Heart right ventricle (tissue), 16 donors: Measurements from ENCODE around the gene MLYCD. TPM values are rescaled to one million over a fixed set of nuclear protein-coding genes. Genes with fewer than 3 reads are reported as not detected.

Experiments
- ATAC-seq, 8 donors: fragments of 200-7000 bp; cut with Tn5 transposase; one replicate each; pipeline ENCODE4 v1.9.1; 2020; ENCODE audit warnings: mild to moderate bottlenecking in 8 of 8, moderate library complexity in 8 of 8, moderate number of reproducible peaks in 1 of 8
- DNase-seq, 2 donors: peaks; one replicate each; pipeline ENCODE4 v3.0.0-alpha.2; 2020
- H3K27ac ChIP-seq, 10 donors: fragments of 200-600 bp; sonication (generic) in 2 of 10; one replicate each; pipeline versions ENCODE4 v1.5.0 to v1.8.0; 2020 to 2022; ENCODE audit warnings: mild to moderate bottlenecking in 3 of 10
- H3K27me3 ChIP-seq, 7 donors: fragments of 200-600 bp; one replicate each; pipeline ENCODE4 v1.8.0; 2021 to 2022; ENCODE audit warnings: mild to moderate bottlenecking in 2 of 7
- H3K36me3 ChIP-seq, 9 donors: fragments of 200-600 bp; sonication (generic) in 1 of 9; one replicate each; pipeline versions ENCODE4 v1.5.0 to v1.8.0; 2020 to 2022; ENCODE audit warnings: mild to moderate bottlenecking in 2 of 9
- H3K4me1 ChIP-seq, 9 donors: fragments of 200-600 bp; sonication (generic) in 1 of 9; one replicate each; pipeline versions ENCODE4 v1.5.0 to v1.8.0; 2020 to 2022; ENCODE audit warnings: mild to moderate bottlenecking in 4 of 9
- H3K4me3 ChIP-seq, 10 donors: fragments of 200-600 bp; sonication (generic) in 2 of 10; one replicate each; pipeline versions ENCODE4 v1.5.0 to v1.8.0; 2020 to 2022; ENCODE audit warnings: mild to moderate bottlenecking in 7 of 10, moderate library complexity in 2 of 10
- H3K9me3 ChIP-seq, 11 donors: fragments of 200-600 bp in 10 of 11; sonication (generic) in 2 of 11; one replicate each; pipeline versions ENCODE4 v1.5.0 to v1.8.0; 2013 to 2022; ENCODE audit warnings: mild to moderate bottlenecking in 2 of 11, control low read depth in 1 of 11, moderate library complexity in 1 of 11
- WGBS, 2 donors: extraction: QIAGEN DNeasy Blood & Tissue Kit; methylation state at CpG; one replicate each; pipeline ENCODE4 v1.1.7; 2013; ENCODE audit warnings: inconsistent platforms in 1 of 2; 5-methylcytosine and 5-hydroxymethylcytosine counted together
- intact Hi-C, 10 donors: fragments of 100-400 bp; cut with DNase I; formaldehyde crosslinking; loops; one replicate each; pipeline versions ENCODE4 v1.11.1 to v1.14.2; 2022
- polyA plus RNA-seq, 2 donors: library from polyadenylated mRNA; stranded (reverse); fragments of 200-250 nt; gene quantifications; one replicate each; pipeline ENCODE4 v1.2.3, GENCODE V29; 2013
- total RNA-seq, 10 donors: library from RNA; stranded (reverse); fragmentation: NEBNext Ultra II Directional in 3 of 10; extraction: Animal tissue kit (Norgen Biotek cat#: 25700) in 3 of 10; gene quantifications; one replicate each; pipeline versions ENCODE4 v1.2.1 to v1.2.4, GENCODE V29; 2021 to 2023
- TF ChIP-seq, protein P1 (sequence below), 9 donors: fragments of 200-600 bp; sonication (generic) in 2 of 9; IDR thresholded peaks; one replicate each; pipeline versions ENCODE4 v1.5.0 to v1.8.0; 2021 to 2022; ENCODE audit warnings: antibody characterized with exemption in 9 of 9, mild to moderate bottlenecking in 5 of 9, moderate library complexity in 1 of 9
- donor health status: Arrhythmogenic right ventricular cardiomyopathy.
- donor health status: ischemic (EF 13 %, LVEDD 7.1; RV severe dilation, severe dysfunction).
- donor health status: healthy with polysubstance abuse.
- donor health status: DM: no; HTN: yes; CAD: no.
- donor health status: DM: no; HTN: no; CAD: no.
- donor health status: ischemic (EF 25% LVEDD 6.9; RV normal size, moderate dysfunction).
- donor health status: ischemic (EF 25% LVEDD 5.7; RV mildly dilated, moderate dysfunction).
- donor health status: healthy.
- donor health status: DM: yes; HTN: yes; CAD: no.
- donor health status: Ischemic cardiomyopathy.
- donor health status: ischemic (EF 35%, LVEDD 5.7; RV mildly dilated, moderate dysfunction).
- donor health status: nonischemic (EF 11% LVEDD 7.7; RV severe dilation, severe dysfunction).
- donor health status: DM: yes; HTN: yes; CAD: no.
- donor health status: PGD.
- donor health status: ischemic (EF 29% LVEDD 5.4; RV normal size, mild dysfunction).
- donor health status: nonischemic (EF 23%, LVEDD 6.1; RV moderate dilation, normal function).

Gene MLYCD
- total and polyA plus RNA-seq, 12 donors: 13.5 to 58.0 (median 38.6) TPM

DNA sequence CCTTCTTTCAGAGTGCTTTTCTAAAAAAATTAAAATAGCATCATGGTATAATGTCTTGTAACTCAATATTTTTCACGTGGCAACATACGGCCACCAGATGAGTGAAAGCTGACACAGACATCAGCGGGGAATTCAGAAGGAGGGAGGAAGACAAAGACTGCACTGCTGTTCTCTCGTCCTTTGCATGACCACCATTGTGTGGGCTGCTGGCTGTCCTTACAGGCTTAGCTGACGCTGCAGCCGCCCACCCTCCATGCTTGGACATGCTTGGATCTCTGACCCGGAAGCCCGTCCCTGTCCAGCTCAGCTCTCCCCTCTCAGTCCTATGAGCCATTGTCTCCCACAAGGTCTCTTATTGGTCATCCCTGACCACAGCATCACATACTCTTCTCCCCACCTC is 11.4 kb upstream of the MLYCD start:
- Histone ChIP-seq H3K36me3 (no peaks in the 10 kb centered on the region), H3K4me3 (no peak overlapping the region), H3K27me3 (no peaks in the 10 kb centered on the region), H3K4me1 (peaks cover 0 to 7% (median 0%) of the 10 kb centered on the region in 9 donors), H3K27ac (no peak overlapping the region), H3K9me3 (peaks cover 0 to 22% (median 11%) of the 10 kb centered on the region in 11 donors)
- WGBS, 2 donors: 56 to 61% methylated on average over 8 of the region's 8 CpGs
- intact Hi-C loops: loop anchor here in 2 of 10 donors (10.0 kb wide), 1 partner anchor 63 kb away; no protein-coding TSS in a partner anchor
- ATAC-seq (peak in 1 of 8 donors; percentile 41), DNase-seq (no peak)
- TF ChIP-seq, protein P1, sequence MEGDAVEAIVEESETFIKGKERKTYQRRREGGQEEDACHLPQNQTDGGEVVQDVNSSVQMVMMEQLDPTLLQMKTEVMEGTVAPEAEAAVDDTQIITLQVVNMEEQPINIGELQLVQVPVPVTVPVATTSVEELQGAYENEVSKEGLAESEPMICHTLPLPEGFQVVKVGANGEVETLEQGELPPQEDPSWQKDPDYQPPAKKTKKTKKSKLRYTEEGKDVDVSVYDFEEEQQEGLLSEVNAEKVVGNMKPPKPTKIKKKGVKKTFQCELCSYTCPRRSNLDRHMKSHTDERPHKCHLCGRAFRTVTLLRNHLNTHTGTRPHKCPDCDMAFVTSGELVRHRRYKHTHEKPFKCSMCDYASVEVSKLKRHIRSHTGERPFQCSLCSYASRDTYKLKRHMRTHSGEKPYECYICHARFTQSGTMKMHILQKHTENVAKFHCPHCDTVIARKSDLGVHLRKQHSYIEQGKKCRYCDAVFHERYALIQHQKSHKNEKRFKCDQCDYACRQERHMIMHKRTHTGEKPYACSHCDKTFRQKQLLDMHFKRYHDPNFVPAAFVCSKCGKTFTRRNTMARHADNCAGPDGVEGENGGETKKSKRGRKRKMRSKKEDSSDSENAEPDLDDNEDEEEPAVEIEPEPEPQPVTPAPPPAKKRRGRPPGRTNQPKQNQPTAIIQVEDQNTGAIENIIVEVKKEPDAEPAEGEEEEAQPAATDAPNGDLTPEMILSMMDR (IDR thresholded peaks at IDR 0.05): no peak

DNA sequence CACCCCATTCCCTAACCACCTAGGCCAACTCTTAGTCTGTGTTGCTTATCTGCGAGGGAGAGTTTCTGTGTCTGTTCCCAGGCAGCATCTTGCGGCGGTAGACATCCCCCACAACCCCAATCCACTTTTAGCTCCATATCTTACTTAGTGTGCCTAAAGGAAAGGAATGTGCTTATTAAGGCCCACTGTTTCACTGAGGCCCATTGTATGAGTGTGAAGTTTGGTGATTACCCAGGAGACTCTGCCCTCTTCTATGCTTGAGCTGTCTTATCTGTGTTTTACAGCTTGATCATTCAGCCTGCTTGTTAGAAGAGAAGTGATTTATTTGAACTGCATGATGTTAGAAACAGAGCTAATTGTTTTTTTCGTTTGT is 10.3 kb upstream of the MLYCD start:
- intact Hi-C loops: loop anchor here in 2 of 10 donors (10.0 kb wide), 1 partner anchor 64 kb away; no protein-coding TSS in a partner anchor
- ATAC-seq (peak in 5 of 8 donors; percentile 25 to 69 (median 45)), DNase-seq (no peak)
- Histone ChIP-seq H3K36me3 (no peaks in the 10 kb centered on the region), H3K4me1 (peaks cover 0 to 5% (median 0%) of the 10 kb centered on the region in 9 donors), H3K4me3 (no peak overlapping the region), H3K27me3 (no peaks in the 10 kb centered on the region), H3K9me3 (peaks cover 0 to 26% (median 11%) of the 10 kb centered on the region in 11 donors), H3K27ac (peak overlapping the region in 1 of 10 donors; percentile 19)
- TF ChIP-seq, protein P1 (IDR thresholded peaks at IDR 0.05): no peak
- 27 to 36% methylated on average over 4 of the region's 4 CpGs for WGBS, 2 donors

DNA sequence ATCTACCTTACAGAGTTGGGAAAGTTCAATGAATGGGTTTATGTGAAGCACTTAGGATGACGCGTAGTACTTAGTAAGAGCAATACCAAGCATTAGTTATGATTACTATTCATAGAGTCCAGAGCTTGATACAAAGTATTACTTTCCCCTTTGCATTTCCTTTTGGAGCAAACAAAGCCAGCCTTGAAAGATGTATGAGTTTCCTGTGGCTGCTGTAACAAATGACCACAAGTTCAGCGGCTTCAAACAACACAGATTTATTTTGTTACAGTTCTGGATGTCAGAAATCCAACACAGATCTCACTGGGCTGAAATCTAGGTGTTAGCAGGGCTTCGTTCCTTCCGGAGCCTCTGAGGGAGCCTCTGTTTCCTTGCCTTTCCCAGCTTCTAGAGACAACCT is 8.6 kb upstream of the MLYCD start:
- Histone ChIP-seq H3K4me1 (peaks cover 0 to 5% (median 0%) of the 10 kb centered on the region in 9 donors), H3K36me3 (no peaks in the 10 kb centered on the region), H3K27ac (no peak overlapping the region), H3K27me3 (no peaks in the 10 kb centered on the region), H3K9me3 (peaks cover 0 to 26% (median 11%) of the 10 kb centered on the region in 11 donors), H3K4me3 (no peak overlapping the region)
- DNase-seq: no peak
- no peak for ATAC-seq
- WGBS, 2 donors: 94% methylated on average over 5 of the region's 5 CpGs
- intact Hi-C loops: no loop called here
- TF ChIP-seq, protein P1 (IDR thresholded peaks at IDR 0.05): no peak

DNA sequence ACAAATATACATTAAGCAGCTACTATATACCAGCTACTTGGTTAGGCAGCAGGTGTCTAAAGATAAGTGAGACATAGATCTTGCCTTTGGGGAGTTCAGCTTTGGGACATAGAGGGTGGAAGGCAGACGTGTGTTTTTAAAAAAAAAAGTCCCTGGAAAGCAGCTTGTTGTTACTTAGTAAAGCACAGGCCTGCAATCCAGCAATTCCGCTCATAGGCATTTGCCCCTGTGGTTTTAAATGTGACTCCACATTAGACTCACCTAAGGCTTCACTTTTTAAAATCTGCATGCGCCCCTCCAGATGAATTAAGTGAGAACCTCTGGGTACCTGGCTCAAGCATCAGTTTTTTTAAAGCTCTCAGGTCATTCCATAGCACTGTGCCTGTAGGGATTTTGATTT is 7.2 kb upstream of the MLYCD start:
- H3K9me3 ChIP-seq: peaks cover 0 to 26% (median 11%) of the 10 kb centered on the region in 11 donors
- intact Hi-C loops: no loop called here
- DNase-seq (no peak), ATAC-seq (no peak)
- no peak overlapping the region for H3K27ac ChIP-seq
- 73 to 77% methylated on average over 3 of the region's 3 CpGs for WGBS, 2 donors
- H3K27me3 ChIP-seq: no peaks in the 10 kb centered on the region
- TF ChIP-seq, protein P1 (IDR thresholded peaks at IDR 0.05): no peak
- no peaks in the 10 kb centered on the region for H3K36me3 ChIP-seq
- H3K4me1 ChIP-seq: peaks cover 0 to 5% (median 0%) of the 10 kb centered on the region in 9 donors
- no peak overlapping the region for H3K4me3 ChIP-seq
